ENCODE data around the gene TSHZ1.

The TSHZ1 gene

DNA sequence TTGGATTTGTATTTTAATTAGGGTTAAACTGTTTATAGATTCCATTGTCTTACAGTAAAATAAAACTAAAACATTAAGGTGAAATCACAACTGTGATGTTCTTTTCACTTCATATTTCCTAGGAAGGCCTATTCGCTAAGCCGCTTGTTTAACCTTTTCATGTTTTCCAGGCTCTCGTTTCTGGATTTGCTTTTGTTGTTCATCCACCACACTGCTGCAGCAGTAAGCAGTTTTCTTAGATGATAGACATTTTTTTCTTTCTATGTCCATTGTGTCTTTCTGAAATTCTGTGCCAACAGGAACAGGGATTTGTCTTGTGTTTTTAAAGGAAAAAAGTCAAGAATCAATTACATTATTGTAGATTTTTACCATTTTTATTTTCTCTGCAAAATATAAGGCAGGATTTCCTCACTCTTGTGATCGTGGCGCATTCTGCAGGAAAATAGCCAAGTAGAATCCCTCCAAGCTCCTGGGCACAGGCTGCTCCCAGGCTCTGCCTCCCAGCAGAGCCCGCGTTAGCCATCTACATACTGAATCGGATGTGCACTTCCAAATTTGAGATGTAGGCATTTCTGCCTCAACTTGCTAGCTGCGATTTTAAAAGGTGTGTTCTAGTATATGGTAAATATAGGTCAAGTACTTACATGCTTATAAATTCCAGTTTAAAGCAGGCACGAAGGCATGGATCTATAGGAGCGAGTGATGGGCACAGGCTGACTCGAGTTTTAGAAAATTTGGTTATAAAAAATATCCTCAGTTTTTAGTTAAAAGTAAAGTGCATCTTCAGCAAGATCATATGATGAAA lies 10.2 kb downstream of the TSHZ1 start:
- no peak for DNase-seq (ENCODE audit: low read depth in 2 of 2)

DNA sequence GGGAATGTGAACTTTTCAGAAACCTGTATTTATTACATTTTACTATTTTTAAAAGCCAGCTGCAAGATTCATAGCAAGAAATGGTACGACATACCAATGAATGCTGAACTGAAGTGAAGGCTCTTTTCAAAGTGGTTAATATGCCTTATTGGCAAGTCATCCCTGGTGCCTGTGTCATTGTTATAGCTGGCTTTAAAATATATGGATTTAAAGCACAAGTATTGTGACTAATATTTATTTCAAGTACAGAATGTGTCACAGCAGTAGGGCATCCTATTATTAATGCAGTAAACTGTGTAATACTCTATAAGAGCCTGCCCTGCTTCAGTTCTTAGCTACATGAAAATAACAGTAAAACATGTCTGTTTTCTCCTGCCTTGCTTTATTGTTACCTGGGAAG lies 10.8 kb downstream of the TSHZ1 start:
- DNase-seq (ENCODE audit: low read depth in 2 of 2), result no peak

DNA sequence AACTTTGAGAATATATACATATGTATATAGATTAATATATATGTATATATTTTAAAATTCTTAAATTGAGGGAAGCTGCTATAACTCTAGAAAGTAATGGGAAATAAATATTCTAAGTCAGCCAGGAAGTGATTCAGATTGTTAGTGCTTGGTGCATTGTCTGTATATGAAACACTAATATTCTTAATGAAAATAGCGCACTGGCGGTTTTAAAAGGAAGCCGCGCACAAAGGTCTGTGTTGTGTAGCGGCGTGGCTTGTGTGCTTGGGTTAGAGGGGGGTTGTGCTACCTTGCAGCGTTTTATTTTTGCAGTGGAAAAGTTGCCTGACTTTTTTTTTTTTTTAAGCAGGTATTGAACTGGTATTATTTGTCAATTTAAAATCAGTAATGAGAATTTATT lies 11.3 kb downstream of the TSHZ1 start:
- DNase-seq (ENCODE audit: low read depth in 2 of 2), result no peak

DNA sequence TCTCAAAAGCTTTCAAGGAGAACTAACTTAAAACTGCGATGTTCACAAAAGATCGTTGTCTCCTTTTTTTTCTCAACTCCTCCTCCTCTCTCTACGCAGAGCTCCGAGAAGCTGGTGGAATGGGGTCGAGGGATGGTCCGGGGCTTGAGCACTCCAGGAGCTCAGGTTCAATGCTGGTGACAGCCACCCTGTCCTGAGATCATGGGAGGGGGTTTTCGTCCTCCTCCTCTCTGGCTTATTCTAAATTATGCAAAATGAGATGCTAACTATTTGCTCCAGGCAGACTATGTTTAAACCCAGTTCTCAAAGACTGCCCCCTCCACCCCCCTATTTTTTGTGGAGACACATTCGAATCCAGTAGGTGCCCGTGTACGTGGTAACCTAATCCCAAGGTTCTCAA lies 11.8 kb downstream of the TSHZ1 start:
- DNase-seq (ENCODE audit: low read depth in 2 of 2), result no peak

DNA sequence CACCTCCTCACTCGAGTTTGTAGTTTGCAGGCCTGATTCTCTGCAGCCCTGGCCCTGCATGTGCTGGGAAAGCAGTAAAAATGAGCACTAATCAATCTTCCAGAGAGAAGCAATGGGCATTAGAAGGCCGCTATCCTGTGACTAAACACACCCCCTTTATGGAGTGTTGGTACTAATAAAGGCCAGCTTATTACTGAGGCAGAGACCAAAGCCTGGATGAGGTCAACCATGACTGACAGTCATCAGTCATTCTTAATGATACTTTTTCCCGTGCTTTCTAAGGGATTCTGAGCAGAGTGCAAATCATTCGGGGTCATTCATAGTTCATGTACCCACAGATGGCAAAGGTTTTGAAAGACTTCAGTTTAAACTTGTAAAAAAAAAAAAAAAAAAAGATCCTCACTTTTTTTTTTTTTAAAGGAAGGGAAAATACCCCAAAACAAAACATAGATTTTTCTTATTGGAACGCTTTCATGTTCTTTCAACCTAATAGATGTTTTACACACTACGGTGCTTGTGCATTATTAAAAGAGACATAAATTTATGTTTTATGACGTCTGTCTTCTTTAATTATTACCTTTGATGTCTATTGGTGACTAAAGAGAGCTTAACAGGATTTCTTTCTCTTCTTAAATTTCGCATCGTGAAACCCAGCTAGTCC lies 13.2 kb downstream of the TSHZ1 start:
- no peak for DNase-seq (ENCODE audit: low read depth in 2 of 2)

DNA sequence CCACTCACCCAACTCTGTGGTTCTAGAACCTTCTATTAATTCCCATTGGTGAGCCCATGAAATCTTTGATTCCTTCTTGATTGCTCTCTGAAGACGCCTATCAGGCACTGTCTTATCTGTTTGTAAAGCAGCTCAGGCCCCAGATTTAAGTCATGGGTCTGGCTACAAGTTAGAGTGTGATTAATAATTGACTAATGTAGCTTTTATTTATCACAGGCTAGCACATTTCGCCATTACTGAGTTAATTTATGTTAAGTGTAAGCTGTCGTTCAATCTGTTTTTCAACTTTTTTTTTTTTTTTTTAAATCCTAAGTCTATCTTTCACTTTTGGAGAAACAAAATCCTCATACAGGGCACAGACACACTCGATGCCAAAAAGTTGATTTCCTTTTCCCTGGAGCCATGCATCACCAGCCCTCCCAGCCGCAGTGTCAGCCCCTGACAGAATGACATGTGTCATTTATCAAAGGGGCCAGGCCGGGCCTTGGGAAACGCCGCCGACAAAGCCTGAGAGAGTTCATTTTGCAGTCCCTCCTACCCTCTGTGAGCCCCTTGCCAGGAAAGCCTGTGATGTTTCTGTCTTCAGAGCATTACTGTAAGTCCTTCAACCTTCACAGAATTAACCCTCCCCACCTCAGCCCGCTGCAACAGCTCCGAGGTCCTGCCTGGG lies 15.8 kb downstream of the TSHZ1 start:
- DNase-seq (ENCODE audit: low read depth in 2 of 2), result no peak

DNA sequence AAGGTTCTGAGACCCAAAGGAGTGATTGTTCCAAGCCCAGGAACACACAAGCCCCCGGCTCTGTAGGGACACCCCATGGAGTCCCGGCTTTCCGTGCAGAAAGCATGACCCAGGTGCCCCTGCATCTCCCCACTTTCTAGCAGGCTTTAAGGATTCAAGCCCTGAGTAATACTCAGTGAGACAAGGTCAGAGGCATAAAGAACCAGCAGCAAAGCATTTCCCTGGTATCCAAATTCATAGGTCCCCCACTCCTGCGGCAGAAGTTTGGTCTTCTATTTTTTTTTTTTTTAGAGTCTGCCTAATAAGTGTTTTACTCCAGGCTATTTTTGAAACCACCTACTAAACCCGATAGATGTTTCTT lies 16.3 kb downstream of the TSHZ1 start:
- no peak for DNase-seq (ENCODE audit: low read depth in 2 of 2)

DNA sequence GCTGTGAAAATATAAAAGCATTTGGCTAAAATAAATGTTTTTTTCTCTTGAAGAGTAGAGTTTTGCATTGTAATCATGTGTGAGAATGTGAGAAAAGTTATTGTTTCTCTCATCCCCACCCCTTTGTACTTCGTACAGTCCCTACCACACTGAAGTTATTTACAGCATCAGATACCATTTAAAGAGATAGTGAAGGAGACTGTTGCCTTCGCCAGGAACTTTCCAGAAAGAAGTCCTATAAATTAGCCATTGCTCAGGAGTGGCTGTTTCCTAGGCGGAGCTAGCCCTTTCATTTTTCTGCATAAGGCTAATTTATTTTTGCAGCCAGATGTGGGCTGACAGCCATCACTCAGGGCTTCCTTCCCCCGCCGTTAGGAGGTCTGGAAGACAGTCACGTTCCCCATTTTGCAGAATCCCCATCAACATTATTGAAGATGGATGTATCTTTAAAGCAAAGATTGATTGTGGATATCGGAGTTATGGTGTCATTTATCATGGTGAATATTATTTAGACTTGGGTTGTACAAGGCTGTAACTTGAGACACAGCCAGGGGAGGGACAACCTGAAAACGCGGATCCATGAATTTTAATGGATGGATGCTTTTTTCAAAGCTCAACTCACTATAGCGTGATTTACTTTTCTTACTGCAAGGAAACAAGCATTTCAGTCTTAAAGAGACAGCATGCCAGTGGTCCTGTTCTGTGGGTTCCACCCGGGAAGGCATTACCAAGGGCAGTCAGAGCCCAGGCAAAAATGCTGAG lies 17.1 kb downstream of the TSHZ1 start:
- DNase-seq (ENCODE audit: low read depth in 2 of 2), result no peak

DNA sequence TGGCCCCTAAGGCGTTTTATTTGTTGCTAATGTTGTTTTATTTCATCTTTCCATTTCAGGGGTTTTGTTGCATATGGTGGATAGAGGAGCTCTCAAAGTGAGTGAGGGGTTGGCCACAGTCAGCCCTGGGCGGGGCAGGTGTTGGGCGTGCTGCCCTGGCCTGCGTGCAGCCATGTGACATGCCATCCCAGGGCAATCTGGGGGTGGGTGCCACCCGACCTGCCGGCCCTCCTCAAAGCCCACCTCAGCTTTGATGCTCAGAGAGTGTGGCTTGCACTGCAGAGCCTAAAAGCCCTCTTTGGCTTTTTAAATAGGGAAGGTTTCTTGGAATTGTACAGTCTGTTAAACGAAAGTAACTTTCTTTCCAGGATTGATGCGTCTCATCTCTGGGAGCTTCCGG lies 18.4 kb downstream of the TSHZ1 start:
- no peak for DNase-seq (ENCODE audit: low read depth in 2 of 2)

DNA sequence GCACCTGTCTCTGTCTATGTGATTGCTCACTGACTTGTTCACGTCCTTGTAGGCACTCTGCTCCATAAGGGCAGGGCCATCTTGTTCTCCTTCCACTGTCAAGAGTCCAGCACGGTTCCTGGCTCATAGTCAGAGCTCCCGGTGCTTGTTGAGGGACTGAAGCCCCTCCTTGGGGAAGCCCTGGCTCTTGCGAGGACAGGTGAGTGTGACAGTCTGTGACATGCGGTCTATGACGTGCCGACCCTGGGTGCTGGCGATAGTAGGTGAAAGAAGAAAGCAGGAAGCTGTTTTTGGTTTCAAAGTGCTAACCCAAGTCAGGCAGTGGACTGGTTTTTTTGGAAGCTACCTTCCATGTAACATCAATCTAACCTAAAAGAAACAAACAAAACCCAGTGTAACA lies 18.8 kb downstream of the TSHZ1 start:
- no peak for DNase-seq (ENCODE audit: low read depth in 2 of 2)

DNA sequence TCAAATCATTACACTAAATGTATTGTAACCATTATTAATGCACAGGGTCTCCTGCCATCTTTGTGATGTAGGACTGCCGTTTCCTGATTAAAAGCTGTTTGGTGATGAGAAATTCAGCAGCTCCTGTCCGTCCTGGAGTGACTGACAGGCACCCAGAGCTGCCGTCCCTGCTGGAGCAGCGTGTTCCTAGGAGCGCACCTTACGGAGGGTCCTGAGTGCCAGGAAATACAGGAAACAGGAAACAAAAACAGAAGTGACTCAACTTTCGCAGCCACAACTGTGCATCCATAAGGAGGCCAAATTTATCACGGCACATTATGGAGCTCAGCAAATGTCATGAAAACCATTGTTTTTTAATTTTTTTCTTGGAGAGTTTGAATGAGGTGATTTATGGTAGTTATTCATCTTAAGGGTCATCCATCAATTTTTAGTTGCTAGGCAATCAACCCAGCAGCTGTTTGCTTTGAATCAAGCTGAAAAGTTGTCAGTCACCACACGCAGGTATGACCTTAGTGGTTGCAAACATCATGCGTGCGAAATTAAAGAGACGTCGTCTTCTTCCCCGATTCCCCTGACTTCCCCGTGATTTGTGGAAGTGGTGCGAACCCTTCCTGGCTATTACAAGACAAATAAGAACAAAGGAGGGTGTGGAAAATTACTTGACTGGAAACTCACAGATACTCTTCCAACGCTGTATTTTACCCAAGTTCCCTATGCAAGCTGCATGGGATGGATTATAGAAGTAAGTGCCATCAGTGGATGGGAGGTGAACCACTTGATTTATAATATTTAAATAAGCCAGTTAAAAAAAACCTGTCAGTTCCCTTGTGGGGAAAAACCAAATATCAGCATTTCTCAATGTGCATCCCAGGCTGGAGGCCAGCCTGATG lies 19.8 kb downstream of the TSHZ1 start:
- DNase-seq (ENCODE audit: low read depth in 2 of 2), result no peak

DNA sequence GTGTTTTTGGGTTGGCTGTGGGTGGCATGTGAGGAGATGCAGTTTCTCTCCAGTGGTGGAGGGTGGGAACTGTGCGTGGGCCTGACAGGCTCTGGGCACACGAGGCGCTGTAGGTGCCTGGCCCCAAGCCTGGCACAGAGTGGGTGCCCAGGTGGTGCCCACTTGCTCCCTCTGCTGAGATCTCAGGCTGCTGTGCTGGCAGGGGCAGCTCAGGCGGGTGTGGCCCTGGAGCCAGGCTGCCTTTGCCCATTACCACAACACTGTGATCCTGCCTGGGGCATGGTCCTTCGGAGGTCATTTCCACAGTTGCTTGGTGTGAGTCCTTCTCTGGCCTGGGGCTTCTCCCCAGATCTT lies 20.4 kb downstream of the TSHZ1 start:
- no peak for DNase-seq (ENCODE audit: low read depth in 2 of 2)

DNA sequence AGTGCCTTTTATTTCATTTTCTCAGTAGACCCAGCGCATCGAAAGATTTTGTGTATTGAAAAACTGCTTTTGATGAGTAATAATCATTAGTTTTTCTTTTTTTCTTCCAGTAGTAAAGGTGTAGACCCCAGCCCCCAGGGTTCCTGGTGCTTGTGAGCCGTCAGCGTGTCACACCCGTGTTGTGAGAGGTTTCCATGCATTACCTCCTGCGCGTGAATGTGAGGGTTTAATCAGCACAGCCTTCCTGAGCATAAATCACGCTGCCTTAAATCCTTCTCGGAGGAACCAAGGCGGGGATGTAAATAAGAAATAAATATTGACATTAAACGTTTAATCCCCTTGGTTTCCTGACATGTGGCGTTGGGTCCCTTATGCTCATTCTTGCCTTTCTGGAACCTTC lies 24.3 kb downstream of the TSHZ1 start:
- DNase-seq (ENCODE audit: low read depth in 2 of 2), result no peak

DNA sequence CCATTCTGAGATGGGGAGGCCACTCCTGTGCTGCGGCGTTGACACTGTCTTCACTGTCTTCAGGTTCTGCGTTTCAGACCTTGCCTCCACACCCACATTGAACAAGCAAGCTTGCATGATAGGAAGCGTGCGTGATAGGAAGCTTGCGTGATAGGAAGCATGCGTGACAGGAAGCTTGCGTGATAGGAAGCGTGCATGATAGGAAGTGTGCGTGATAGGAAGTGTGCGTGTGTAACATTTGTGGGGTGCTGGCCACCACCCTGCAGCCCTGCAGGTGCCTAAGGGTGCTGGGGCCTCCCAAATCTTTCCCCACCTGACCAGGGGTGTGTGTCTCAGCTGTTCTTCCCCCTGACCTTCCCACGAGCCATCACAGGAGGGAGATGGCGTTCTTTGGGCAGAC lies 25.3 kb downstream of the TSHZ1 start:
- DNase-seq (ENCODE audit: low read depth in 2 of 2), result no peak

DNA sequence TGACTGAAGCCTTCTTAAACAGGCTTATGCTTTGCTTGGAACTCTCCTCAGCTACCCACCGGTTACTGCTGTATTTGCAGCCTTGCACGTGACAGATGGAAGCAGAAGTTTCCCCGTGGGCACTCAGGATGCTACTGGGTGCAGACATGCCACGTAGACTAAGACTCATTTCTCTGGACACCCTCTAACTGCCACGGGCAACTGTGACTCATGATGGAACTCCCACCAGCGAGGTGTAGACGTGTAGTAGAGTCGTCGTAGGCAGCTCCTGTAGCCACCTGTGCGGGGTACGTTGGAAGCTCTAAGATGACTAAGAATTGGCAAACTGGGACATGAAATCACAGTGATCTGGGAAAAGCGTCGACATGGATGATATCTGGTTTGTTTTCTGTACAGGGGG lies 27.5 kb downstream of the TSHZ1 start:
- DNase-seq (ENCODE audit: low read depth in 2 of 2), result no peak

DNA sequence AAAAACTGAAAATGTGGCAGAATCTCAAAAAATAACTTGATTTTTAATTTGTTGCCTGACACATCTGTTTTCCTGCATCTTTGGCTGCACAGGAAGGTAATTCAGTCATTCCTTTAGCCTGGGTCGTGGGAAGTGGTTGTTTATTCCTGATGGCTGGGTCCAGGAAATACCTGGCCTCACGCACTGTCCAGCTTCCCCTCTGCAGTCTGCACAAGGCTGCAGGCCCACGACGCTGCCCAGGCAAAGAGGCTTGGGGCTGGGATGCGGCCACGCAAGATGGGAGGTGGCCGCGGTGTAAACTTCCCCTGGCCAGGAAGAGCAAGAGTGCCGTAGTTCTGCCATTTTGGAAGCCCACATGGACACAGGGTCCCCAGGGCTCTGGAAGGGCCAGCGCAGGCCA lies 28.2 kb downstream of the TSHZ1 start:
- DNase-seq (ENCODE audit: low read depth in 2 of 2), result no peak

DNA sequence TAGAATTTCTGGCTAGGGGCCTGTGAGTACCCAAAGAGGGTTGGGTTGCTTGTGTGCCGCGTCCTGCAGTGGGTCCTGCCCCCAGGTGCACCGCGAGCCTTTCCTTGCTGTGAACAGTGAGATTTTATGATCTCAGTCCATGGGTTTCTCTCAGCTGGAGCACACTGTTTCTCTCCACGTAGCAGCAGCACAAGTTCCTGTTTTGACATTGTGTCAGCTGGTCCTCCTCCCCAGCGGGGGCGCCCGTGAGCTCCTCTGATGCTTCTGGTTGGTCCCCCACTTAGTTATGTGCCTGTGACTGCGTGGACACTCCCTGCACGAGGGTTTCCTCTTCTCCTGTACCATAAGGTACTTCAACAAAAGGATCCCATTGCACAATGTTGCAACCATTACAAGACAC lies 29.8 kb downstream of the TSHZ1 start:
- DNase-seq (ENCODE audit: low read depth in 2 of 2), result no peak

DNA sequence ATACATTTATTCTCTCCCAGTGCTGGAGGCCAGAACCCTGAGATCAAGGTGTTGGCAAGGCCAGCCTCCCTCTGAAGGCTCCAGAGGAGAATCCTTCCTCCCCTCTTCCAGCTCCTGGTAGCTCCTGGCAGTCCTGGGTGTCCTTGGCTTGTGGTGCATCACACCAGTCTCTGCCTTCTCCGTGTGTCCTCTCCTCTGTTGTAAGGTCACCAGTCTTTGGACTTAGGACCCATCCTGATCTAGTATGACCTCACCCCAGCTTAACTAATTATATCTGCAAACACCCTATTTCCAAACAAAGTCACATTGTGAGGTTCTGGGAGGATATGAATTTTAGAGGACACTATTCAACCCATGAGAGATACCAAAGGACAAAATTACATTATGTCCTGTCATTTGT lies 31.1 kb downstream of the TSHZ1 start:
- DNase-seq (ENCODE audit: low read depth in 2 of 2), result no peak

DNA sequence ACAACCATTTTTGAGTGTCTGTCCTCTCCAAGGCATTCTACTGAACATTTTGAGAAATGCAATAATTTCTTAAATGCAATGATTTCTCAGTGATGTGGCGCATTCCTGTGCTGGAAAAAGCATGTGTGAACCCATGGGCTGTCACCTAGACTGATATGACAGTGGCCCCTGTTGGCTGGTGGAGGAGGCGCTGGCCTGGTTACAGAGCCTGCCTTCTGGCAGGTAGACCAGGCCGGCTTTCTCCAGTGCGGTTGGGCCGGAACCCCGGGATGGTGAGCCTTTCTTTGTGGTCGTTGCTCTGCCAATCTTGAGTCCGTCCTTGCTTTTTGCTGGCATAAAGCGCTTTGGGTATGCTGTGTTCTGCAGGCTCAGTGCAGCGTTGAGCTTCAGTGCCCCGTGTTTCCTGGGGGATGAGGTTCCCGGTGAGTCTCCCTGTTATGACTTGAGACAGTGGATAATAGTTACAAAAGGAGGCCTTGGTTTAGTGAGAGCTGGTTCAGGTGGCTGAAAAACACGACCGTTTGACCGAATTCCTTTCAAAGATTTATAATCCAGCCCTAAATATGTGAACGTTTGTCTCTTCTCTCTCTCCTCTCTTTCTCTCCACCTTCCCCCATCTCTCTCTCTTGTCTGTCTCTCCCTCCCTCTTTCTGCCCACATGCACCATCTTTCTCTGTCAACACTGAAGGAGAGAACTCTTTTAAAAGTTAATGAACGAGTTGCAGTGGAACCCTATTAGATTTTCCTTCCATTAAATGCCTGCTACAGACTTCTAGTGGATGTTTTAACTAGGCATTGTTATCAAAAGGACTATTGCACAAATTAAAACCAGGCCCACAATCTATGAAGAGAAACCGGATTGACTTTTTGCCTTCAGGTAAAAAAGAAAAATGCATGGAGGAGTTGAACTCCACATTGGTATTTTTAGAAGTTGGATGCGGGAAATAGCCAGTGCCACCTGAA lies 34.0 kb downstream of the TSHZ1 start:
- no peak for DNase-seq (ENCODE audit: low read depth in 2 of 2)
